Ecto neural progenitor cell (in vitro differentiated cells): ENCODE data around the gene KAZN.

Experiments used
- DNase-seq: peaks from one replicate; pipeline ENCODE4 v3.0.0-alpha.2; 2018; ENCODE audit warnings: low spot score

The KAZN gene

GRCh38 chr1:14857436-14858195, 259.1 kb downstream of the KAZN start:
- no peak for DNase-seq

- DNase-seq: no peak
These were observed 263.8 kb downstream of the KAZN start for GRCh38 chr1:14862114-14862771.

GRCh38 chr1:14865106-14865505, 266.6 kb downstream of the KAZN start:
- DNase-seq: no peak

- no peak for DNase-seq
These were observed 268.6 kb downstream of the KAZN start for GRCh38 chr1:14866911-14867612.

- no peak for DNase-seq
These were observed 270.7 kb downstream of the KAZN start for GRCh38 chr1:14869187-14869586.

GRCh38 chr1:14871218-14871970, 272.9 kb downstream of the KAZN start:
- DNase-seq: no peak

- DNase-seq: no peak
These were observed 274.3 kb downstream of the KAZN start for GRCh38 chr1:14872762-14873161.

GRCh38 chr1:14873677-14874076, 275.2 kb downstream of the KAZN start:
- DNase-seq: no peak

- DNase-seq: no peak
These were observed 277.3 kb downstream of the KAZN start for GRCh38 chr1:14875524-14876509.

- no peak for DNase-seq
These were observed 278.3 kb downstream of the KAZN start for GRCh38 chr1:14876747-14877146.

- DNase-seq: no peak
These were observed 278.7 kb downstream of the KAZN start for GRCh38 chr1:14877224-14877623.

- no peak for DNase-seq
These were observed 279.6 kb downstream of the KAZN start for GRCh38 chr1:14878124-14878523.

GRCh38 chr1:14878951-14879350, 280.5 kb downstream of the KAZN start:
- no peak for DNase-seq

- no peak for DNase-seq
These were observed 282.2 kb downstream of the KAZN start for GRCh38 chr1:14880456-14881316.

GRCh38 chr1:14881775-14882672, 283.5 kb downstream of the KAZN start:
- DNase-seq: no peak

- no peak for DNase-seq
These were observed 286.2 kb downstream of the KAZN start for GRCh38 chr1:14884614-14885175.

GRCh38 chr1:14887044-14887566, 288.6 kb downstream of the KAZN start:
- DNase-seq: no peak

GRCh38 chr1:14887764-14888350, 289.4 kb downstream of the KAZN start:
- DNase-seq: no peak
